PC-9 (cell line): ENCODE data around the gene ATG16L1. TPM values are rescaled to one million over a fixed set of nuclear protein-coding genes. Genes with fewer than 3 reads are reported as not detected.

ENCODE experiments used
- BruUV-seq: library from RNA; stranded (reverse); fragments of 400-500 nt; replicated peaks from 2 replicates; lab custom pipeline; 2021; lab: Mats Ljungman, UMichigan
- CTCF ChIA-PET: fragments of 300-600 bp; sonication (Branson Sonifier 250); formaldehyde crosslinking; loops from one replicate; lab custom pipeline; 2022; ENCODE audit warnings: antibody characterized with exemption; lab: Charles Lee
- POLR2A ChIA-PET: fragments of 300-600 bp; sonication (Branson Sonifier 250); formaldehyde crosslinking; loops from one replicate; lab custom pipeline; 2022; ENCODE audit warnings: antibody characterized with exemption; ENCODE audit not compliant: unreplicated experiment; lab: Charles Lee
- DNase-seq, 2 experiments: peaks; one replicate each; pipeline versions ENCODE4 v3.0.0 to v3.0.0-alpha.2; 2015 to 2022; ENCODE audit warnings: mixed read lengths in 1 of 2
- H2AFZ ChIP-seq: fragments of 200-600 bp; sonication (generic); 2 replicates; pipeline ENCODE4 v1.8.1; 2017; ENCODE audit warnings: antibody characterized with exemption
- H3F3A ChIP-seq: fragments of 200-600 bp; sonication (generic); 2 replicates; pipeline ENCODE4 v1.8.1; 2017; ENCODE audit warnings: antibody characterized with exemption, mild to moderate bottlenecking, low read depth; ENCODE audit not compliant: insufficient read depth
- H3K27ac ChIP-seq: fragments of 200-600 bp; sonication (generic); 2 replicates; pipeline ENCODE4 v1.6.1; 2016; ENCODE audit warnings: mixed run types
- H3K27me3 ChIP-seq: fragments of 200-600 bp; sonication (generic); 2 replicates; pipeline ENCODE4 v1.6.1; 2016; ENCODE audit warnings: low read depth, mixed run types; ENCODE audit not compliant: insufficient read depth
- H3K36me3 ChIP-seq: fragments of 200-600 bp; sonication (generic); 2 replicates; pipeline ENCODE4 v1.6.1; 2016; ENCODE audit warnings: low read depth, mixed run types
- H3K4me1 ChIP-seq: fragments of 200-600 bp; sonication (generic); replicated peaks from 2 replicates; pipeline ENCODE4 v1.6.1; 2016; ENCODE audit warnings: mixed run types; ENCODE audit not compliant: insufficient read depth
- H3K4me2 ChIP-seq: fragments of 200-600 bp; sonication (generic); 2 replicates; pipeline ENCODE4 v1.6.1; 2017; ENCODE audit warnings: mixed run types
- H3K4me3 ChIP-seq: fragments of 200-600 bp; sonication (generic); 2 replicates; pipeline ENCODE4 v1.6.1; 2016; ENCODE audit warnings: mixed run types
- H3K79me2 ChIP-seq: fragments of 200-600 bp; sonication (generic); 2 replicates; pipeline ENCODE4 v1.6.1; 2017; ENCODE audit warnings: low read depth, mixed run types
- H3K9me2 ChIP-seq: fragments of 200-600 bp; sonication (generic); 2 replicates; pipeline ENCODE4 v1.8.1; 2017; ENCODE audit warnings: mild to moderate bottlenecking; ENCODE audit not compliant: insufficient read depth
- H3K9me3 ChIP-seq: fragments of 200-600 bp; sonication (generic); 2 replicates; pipeline ENCODE4 v1.8.1; 2016; ENCODE audit warnings: low read depth; ENCODE audit not compliant: insufficient read depth
- H4K20me1 ChIP-seq: fragments of 200-600 bp; sonication (generic); 2 replicates; pipeline ENCODE4 v1.8.1; 2017; ENCODE audit not compliant: insufficient read depth
- EZH2 ChIP-seq: fragments of 200-600 bp; sonication (generic); IDR thresholded peaks from 2 replicates; pipeline ENCODE4 v1.8.0; 2017; ENCODE audit warnings: antibody characterized with exemption, low read depth
- intact Hi-C: fragments of 100-400 bp; cut with micrococcal nuclease; formaldehyde crosslinking; loops from one replicate; pipeline ENCODE4 v1.10.0; 2022; ENCODE audit not compliant: unreplicated experiment
- total RNA-seq: library from RNA; stranded (reverse); gene quantifications from 2 replicates; pipeline ENCODE4 v1.2.3, GENCODE V29; 2021
- TF ChIP-seq, protein P1 (sequence below): fragments of 200-600 bp; sonication (generic); conservative IDR thresholded peaks from 2 replicates; pipeline ENCODE4 v1.6.1; 2017; ENCODE audit warnings: mixed run types, antibody characterized with exemption, mild to moderate bottlenecking, moderate library complexity

The ATG16L1 gene
- total RNA-seq, 1 experiment from 2014 or later = 55.7 TPM

DNA sequence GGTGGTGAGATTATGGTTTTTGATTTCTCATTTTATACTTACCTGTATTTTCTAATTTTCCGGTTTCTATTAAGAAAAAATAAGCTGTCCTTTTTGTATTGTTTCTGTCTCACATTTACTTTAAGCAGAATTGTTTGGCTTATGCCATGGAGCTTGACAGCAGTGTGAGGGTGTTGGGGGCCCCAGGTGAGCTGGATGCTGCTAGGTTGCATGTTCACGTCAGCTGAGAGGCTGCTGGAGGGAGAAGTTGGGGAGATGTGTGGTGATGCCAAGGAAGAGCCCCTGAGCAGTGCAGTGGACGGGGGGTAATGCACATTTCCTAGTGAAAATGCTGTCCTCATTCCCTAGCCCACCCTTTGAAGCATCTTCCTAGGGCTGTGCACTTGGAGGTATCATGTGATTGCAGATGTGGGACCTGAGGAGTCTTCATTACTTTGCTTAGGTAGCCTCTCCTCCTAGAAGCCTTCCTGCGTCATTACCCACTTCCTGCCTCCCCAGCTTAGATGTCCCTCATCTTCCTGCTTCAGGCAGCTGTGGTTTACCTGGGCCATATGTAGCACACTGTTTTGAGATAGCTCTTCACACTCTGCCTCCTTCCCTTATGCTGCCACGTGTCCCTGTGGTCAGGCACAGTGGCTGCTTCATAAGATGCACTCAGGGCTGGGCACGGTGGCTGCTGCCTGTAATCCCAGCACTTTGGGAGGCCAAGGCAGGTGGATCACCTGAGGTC lies 16.2 kb downstream of the ATG16L1 start:
- ChIA-PET CTCF (no interaction called here), POLR2A (interaction anchor here (0.5 to 0.6 kb wide), 2 partner anchors 559 to 1096 kb away, joined by 3 to 6 read pairs; no protein-coding TSS in a partner anchor)
- H3K27ac ChIP-seq = no peak overlapping the region
- no peak for DNase-seq
- H3K4me2 ChIP-seq = no peak overlapping the region
- no TSS peak for BruUV-seq
- H3F3A ChIP-seq = peaks cover 44% of the 10 kb centered on the region; the same call in 1 of the 2 replicates
- H3K4me3 ChIP-seq = no peak overlapping the region
- no peak overlapping the region for H2AFZ ChIP-seq
- no peaks in the 10 kb centered on the region for H3K9me3 ChIP-seq
- H3K9me2 ChIP-seq = no peaks in the 10 kb centered on the region
- intact Hi-C loops = no loop called here
- H3K36me3 ChIP-seq = peaks cover 85% of the 10 kb centered on the region
- H4K20me1 ChIP-seq = peaks cover 19% of the 10 kb centered on the region
- no peaks in the 10 kb centered on the region for H3K27me3 ChIP-seq
- peaks cover 24% of the 10 kb centered on the region for H3K79me2 ChIP-seq
- TF ChIP-seq, protein P1, sequence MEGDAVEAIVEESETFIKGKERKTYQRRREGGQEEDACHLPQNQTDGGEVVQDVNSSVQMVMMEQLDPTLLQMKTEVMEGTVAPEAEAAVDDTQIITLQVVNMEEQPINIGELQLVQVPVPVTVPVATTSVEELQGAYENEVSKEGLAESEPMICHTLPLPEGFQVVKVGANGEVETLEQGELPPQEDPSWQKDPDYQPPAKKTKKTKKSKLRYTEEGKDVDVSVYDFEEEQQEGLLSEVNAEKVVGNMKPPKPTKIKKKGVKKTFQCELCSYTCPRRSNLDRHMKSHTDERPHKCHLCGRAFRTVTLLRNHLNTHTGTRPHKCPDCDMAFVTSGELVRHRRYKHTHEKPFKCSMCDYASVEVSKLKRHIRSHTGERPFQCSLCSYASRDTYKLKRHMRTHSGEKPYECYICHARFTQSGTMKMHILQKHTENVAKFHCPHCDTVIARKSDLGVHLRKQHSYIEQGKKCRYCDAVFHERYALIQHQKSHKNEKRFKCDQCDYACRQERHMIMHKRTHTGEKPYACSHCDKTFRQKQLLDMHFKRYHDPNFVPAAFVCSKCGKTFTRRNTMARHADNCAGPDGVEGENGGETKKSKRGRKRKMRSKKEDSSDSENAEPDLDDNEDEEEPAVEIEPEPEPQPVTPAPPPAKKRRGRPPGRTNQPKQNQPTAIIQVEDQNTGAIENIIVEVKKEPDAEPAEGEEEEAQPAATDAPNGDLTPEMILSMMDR = no peak
- no peaks in the 10 kb centered on the region for H3K4me1 ChIP-seq

DNA sequence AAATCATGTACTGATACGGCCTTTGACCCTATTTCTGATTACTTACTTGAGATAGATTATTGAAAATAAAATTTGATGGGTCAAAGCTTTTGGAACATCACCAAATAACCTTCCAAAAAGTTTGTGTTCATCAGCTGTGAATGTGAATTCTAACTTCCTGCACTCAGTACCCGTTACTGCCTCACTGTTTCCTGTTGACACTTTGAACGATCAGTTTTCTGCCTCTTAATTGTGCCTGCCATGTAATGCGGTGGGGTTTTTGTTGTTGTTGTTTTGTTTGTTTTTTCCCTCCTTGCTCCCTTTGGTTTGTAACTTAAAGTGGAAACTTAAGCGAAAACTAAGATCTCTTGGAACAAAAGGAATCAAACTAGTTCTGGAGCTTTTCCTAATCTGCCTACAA lies 18.9 kb downstream of the ATG16L1 start:
- Histone ChIP-seq H3K9me2 (no peaks in the 10 kb centered on the region), H3K79me2 (peaks cover 9% of the 10 kb centered on the region; the same call in 1 of the 2 replicates), H3K27ac (no peak overlapping the region), H3K9me3 (no peaks in the 10 kb centered on the region), H3K4me3 (no peak overlapping the region), H3K4me2 (no peak overlapping the region), H3K36me3 (peaks cover 84% of the 10 kb centered on the region), H3K27me3 (no peaks in the 10 kb centered on the region), H3K4me1 (no peaks in the 10 kb centered on the region), H2AFZ (no peak overlapping the region), H4K20me1 (peaks cover 8% of the 10 kb centered on the region; the same call in 1 of the 2 replicates), H3F3A (peaks cover 45% of the 10 kb centered on the region; the same call in 1 of the 2 replicates)
- DNase-seq = no peak
- intact Hi-C loops = no loop called here
- CTCF ChIA-PET = no interaction called here
- TF ChIP-seq, protein P1 = no peak
- no peak for TF ChIP-seq EZH2
- POLR2A ChIA-PET = interaction anchor here (0.6 kb wide), 2 partner anchors 237 to 421 kb away, joined by 6 to 7 read pairs; no protein-coding TSS in a partner anchor
- no TSS peak for BruUV-seq

- no peaks in the 10 kb centered on the region for H3K9me3 ChIP-seq
Observed at GRCh38 chr2:233270951-233271350, 19.5 kb downstream of the ATG16L1 start.

More at GRCh38 chr2:233270951-233271350, 19.5 kb downstream of the ATG16L1 start:
- Histone ChIP-seq H3K36me3 (peaks cover 84% of the 10 kb centered on the region), H3K9me2 (no peaks in the 10 kb centered on the region), H3K79me2 (peaks cover 4% of the 10 kb centered on the region; the same call in 1 of the 2 replicates), H2AFZ (no peak overlapping the region), H3K4me2 (no peak overlapping the region), H3K27ac (no peak overlapping the region), H3K27me3 (no peaks in the 10 kb centered on the region), H3K4me1 (no peaks in the 10 kb centered on the region), H4K20me1 (peaks cover 8% of the 10 kb centered on the region; the same call in 1 of the 2 replicates), H3K4me3 (no peak overlapping the region), H3F3A (peaks cover 41% of the 10 kb centered on the region; the same call in 1 of the 2 replicates)
- no TSS peak for BruUV-seq
- DNase-seq = no peak
- POLR2A ChIA-PET = interaction anchor here (0.7 kb wide), 1 partner anchor 126 kb away, joined by 8 read pairs; no protein-coding TSS in a partner anchor
- CTCF ChIA-PET = no interaction called here
- TF ChIP-seq, protein P1 = no peak
- TF ChIP-seq EZH2 = no peak
- intact Hi-C loops = no loop called here
